ENCODE data around the gene EEA1.

Gene EEA1

DNA sequence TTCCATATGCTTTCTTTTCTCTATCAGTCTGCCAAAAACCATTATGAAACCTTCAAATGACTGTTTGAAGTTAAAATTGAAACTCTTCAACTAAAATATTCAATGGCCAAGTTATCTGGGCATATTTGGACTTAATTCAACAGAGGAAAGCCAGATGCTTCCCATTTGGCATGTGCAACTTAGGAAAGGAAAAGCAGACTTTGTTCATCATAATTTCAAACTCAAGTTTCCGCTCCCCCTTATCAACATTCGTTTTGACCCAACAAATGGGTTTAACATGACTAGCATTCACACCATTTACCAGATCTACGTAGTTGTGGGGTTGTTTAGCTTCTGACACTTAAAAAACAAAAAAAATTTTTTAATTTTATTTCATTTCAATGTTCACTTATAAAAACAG, 150.6 kb downstream of the EEA1 start:
- TF ChIP-seq, protein P1, sequence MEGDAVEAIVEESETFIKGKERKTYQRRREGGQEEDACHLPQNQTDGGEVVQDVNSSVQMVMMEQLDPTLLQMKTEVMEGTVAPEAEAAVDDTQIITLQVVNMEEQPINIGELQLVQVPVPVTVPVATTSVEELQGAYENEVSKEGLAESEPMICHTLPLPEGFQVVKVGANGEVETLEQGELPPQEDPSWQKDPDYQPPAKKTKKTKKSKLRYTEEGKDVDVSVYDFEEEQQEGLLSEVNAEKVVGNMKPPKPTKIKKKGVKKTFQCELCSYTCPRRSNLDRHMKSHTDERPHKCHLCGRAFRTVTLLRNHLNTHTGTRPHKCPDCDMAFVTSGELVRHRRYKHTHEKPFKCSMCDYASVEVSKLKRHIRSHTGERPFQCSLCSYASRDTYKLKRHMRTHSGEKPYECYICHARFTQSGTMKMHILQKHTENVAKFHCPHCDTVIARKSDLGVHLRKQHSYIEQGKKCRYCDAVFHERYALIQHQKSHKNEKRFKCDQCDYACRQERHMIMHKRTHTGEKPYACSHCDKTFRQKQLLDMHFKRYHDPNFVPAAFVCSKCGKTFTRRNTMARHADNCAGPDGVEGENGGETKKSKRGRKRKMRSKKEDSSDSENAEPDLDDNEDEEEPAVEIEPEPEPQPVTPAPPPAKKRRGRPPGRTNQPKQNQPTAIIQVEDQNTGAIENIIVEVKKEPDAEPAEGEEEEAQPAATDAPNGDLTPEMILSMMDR (conservative IDR thresholded peaks at IDR 0.05; ENCODE audit: low read length) = no peak

DNA sequence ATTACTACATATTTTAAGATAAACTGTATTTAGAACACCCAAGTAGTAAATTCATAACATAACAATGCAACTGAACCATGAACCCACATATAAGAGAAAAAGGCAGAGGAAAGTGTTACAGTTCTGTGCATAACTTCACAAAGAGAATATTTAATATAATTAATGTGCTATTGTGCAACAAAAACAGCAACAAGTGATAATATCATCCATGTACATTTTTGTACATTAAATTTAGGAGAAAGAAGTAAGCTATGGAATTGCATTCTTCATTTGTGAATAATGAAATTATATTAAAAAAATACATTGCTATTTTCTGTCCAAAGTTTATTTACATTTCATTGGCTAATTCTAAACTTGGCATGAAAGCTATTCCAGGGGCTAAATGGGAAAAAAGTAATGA, 153.7 kb downstream of the EEA1 start:
- no peak for DNase-seq (ENCODE audit: low read depth)
- TF ChIP-seq, protein P1 (conservative IDR thresholded peaks at IDR 0.05; ENCODE audit: low read length) = no peak

More for the DNA sequence above, 150.6 kb downstream of the EEA1 start:
- no peak overlapping the region for H3K4me3 ChIP-seq (ENCODE audit: low read length)
- DNase-seq (ENCODE audit: low read depth) = peak; percentile 20

DNA sequence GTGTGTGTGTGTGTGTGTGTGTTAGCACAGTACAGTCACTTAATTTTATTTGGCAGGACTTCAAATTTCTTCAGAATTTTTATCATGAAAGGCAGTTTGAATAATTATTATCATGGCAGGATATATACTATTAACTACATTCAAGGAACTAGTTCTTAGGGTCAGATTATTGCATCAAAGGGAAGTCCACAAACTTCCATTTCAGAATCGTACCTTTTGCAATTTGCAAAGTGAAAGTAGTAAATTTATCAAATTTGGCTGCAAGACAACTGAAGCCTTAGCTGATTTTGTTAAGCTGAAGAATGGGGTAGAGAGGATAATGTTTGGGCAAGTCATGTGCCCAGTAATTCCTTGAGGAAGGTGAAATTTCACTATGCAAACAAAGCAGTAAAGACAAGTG, 158.1 kb downstream of the EEA1 start:
- no peak overlapping the region for H3K4me3 ChIP-seq (ENCODE audit: low read length)
- TF ChIP-seq, protein P1 (conservative IDR thresholded peaks at IDR 0.05; ENCODE audit: low read length) = no peak
- DNase-seq (ENCODE audit: low read depth) = no peak

More for the DNA sequence above, 153.7 kb downstream of the EEA1 start:
- no peak overlapping the region for H3K4me3 ChIP-seq (ENCODE audit: low read length)

DNA sequence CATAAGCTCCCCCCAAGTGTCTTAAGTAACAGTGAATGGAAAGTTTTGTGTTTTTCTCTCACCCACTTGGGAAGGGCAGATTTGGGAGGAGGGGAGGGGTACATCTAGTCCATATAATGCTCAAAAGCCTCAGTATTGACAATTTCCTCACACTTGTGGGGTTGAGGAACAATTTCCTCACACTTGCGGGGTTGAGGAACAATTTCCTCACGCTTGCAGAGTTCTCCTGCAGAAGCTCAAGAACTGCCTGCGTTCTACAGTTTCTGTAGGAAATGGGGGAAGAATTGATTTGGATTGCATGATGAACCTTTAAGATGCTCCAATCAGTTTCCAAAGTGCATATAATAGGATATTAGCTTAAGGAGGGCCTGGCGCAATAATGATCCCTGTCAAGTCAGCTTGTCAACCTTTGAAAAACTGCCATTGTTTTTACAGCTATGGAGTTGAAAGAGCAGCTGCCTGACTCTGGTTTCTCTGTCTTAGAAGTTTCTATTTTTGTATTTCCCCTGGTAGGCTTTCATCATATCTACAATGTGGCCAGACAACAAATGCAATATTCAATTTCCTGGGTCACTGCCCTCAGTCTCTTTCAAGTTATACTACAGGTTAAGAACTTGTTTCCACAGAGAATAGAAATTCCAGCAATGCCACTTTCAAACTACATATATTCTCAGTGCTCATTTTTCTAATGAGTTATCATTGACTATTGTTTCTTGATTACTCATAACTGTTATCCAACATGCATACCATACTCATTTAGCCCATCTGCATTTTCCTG, 159.8 kb downstream of the EEA1 start:
- no peak for DNase-seq (ENCODE audit: low read depth)
- no peak overlapping the region for H3K4me3 ChIP-seq (ENCODE audit: low read length)

DNA sequence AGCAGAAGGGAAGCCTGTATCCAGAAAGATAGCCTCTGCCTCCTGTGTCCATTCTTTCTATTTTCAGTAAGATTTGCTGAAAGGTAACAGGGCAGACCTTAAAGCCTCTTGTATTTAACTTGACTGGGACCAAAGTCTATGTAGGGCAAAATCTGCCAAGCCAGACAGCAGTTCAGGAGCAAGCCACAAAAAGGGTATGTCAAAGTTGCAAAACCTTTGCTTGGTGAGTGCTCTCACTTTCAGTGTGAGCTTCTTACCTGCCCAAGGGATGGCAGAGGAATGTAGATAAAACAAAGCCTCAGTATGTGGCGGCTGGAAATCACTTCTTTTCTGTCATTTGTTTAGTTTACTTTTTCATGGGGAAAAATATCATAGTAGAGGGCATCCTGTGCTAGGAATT, 163.2 kb downstream of the EEA1 start:
- DNase-seq (ENCODE audit: low read depth) = no peak
- no peak overlapping the region for H3K4me3 ChIP-seq (ENCODE audit: low read length)
- TF ChIP-seq, protein P1 (conservative IDR thresholded peaks at IDR 0.05; ENCODE audit: low read length) = no peak

More for the DNA sequence above, 159.8 kb downstream of the EEA1 start:
- TF ChIP-seq, protein P1 (conservative IDR thresholded peaks at IDR 0.05; ENCODE audit: low read length) = no peak

DNA sequence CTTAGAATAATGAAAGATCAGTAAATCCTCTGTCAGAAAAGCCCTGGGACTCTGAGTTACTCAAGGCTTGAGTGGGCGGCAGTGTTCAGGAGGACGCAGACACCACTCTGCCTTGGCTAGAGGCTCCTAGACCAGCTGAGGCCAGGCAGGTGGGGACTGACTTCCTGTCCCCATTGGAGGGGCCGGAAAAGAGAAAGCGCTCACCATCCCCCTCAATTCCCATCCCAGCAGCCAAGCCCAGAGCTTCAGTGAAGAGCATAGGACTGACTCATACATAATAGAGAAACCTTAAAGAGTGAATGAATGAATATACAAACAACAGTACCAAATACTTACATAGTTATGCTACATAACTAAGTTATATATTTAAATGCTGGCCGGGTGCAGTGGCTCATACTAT, 164.3 kb downstream of the EEA1 start:
- TF ChIP-seq, protein P1 (conservative IDR thresholded peaks at IDR 0.05; ENCODE audit: low read length) = no peak
- no peak for DNase-seq (ENCODE audit: low read depth)
- H3K4me3 ChIP-seq (ENCODE audit: low read length) = no peak overlapping the region

DNA sequence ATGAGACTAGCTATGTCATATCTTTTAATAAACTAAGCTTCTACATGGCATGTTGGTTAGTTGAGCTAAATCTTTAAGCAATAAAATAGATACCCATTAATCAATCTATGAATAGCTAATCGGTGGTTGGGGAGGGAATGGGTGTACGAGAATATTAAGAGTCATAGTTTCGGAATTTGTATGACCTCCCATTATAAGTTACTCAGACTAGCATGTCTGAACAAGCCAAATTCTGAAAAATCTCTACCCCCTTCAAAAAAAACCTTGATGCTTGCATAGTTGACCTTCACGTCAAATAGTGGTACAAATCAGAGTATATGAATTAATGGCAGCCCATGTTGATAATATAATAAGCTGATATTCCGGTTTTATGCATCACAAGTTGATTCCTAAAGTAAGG, 166.3 kb downstream of the EEA1 start:
- H3K4me3 ChIP-seq (ENCODE audit: low read length) = no peak overlapping the region
- TF ChIP-seq, protein P1 (conservative IDR thresholded peaks at IDR 0.05; ENCODE audit: low read length) = no peak
- DNase-seq (ENCODE audit: low read depth) = no peak

All from AG10803 (cell line).